ENCODE data around the gene ZNF22.

The ZNF22 gene

GRCh38 chr10:45035673-45036072 lies 35.0 kb downstream of the ZNF22 start:
- DNase-seq = no peak

GRCh38 chr10:45040921-45041542 lies 40.3 kb downstream of the ZNF22 start:
- DNase-seq = no peak

GRCh38 chr10:45044290-45044689 lies 43.6 kb downstream of the ZNF22 start:
- DNase-seq = no peak

- no peak for DNase-seq
These were observed 50.0 kb downstream of the ZNF22 start for GRCh38 chr10:45050551-45051235.

- no peak for DNase-seq
These were observed 52.0 kb downstream of the ZNF22 start for GRCh38 chr10:45052700-45053099.

- DNase-seq = no peak
These were observed 52.9 kb downstream of the ZNF22 start for GRCh38 chr10:45053569-45054100.
